Measurements from ENCODE around the gene TOR2A.

The TOR2A gene

GRCh38 chr9:127683723-127684122 lies 51.4 kb downstream of the TOR2A start:
- Histone ChIP-seq H3K27ac (ENCODE audit: low read length) (no peak overlapping the region), H3K79me2 (ENCODE audit: low read length) (no peaks in the 10 kb centered on the region), H3F3A (ENCODE audit: insufficient read depth, low read length) (no peaks in the 10 kb centered on the region), H3K9me2 (replicated peaks; ENCODE audit: insufficient read depth, low read length) (no peaks in the 10 kb centered on the region), H3K9ac (ENCODE audit: low read length) (no peak overlapping the region), H3K4me1 (ENCODE audit: low read length) (no peaks in the 10 kb centered on the region), H4K20me1 (ENCODE audit: insufficient read depth, low read length) (no peaks in the 10 kb centered on the region), H3K36me3 (replicated peaks; ENCODE audit: insufficient read depth, low read length) (no peaks in the 10 kb centered on the region), H3K4me3 (ENCODE audit: low read length) (no peak overlapping the region), H3K9me3 (replicated peaks; ENCODE audit: insufficient read depth, low read length) (no peaks in the 10 kb centered on the region), H3K27me3 (replicated peaks; ENCODE audit: insufficient read depth, low read length) (no peaks in the 10 kb centered on the region), H3K4me2 (ENCODE audit: low read depth, low read length) (no peak overlapping the region), H2AFZ (ENCODE audit: low read length) (no peak overlapping the region)
- TF ChIP-seq EZH2phosphoT487 (IDR thresholded peaks at IDR 0.05; ENCODE audit: low read length) (no peak), EZH2 (optimal IDR thresholded peaks at IDR 0.05; ENCODE audit: low read depth, low read length) (no peak)
- no peak for DNase-seq

- Histone ChIP-seq H3K4me2 (ENCODE audit: low read depth, low read length) (no peak overlapping the region), H4K20me1 (ENCODE audit: insufficient read depth, low read length) (no peaks in the 10 kb centered on the region), H3K27me3 (replicated peaks; ENCODE audit: insufficient read depth, low read length) (no peaks in the 10 kb centered on the region), H3K36me3 (replicated peaks; ENCODE audit: insufficient read depth, low read length) (no peaks in the 10 kb centered on the region), H3K79me2 (ENCODE audit: low read length) (no peaks in the 10 kb centered on the region), H3K4me1 (ENCODE audit: low read length) (no peaks in the 10 kb centered on the region), H3K4me3 (ENCODE audit: low read length) (no peak overlapping the region), H3K9me2 (replicated peaks; ENCODE audit: insufficient read depth, low read length) (no peaks in the 10 kb centered on the region), H3F3A (ENCODE audit: insufficient read depth, low read length) (no peaks in the 10 kb centered on the region), H3K9me3 (replicated peaks; ENCODE audit: insufficient read depth, low read length) (no peaks in the 10 kb centered on the region), H2AFZ (ENCODE audit: low read length) (no peak overlapping the region), H3K27ac (ENCODE audit: low read length) (no peak overlapping the region), H3K9ac (ENCODE audit: low read length) (no peak overlapping the region)
- DNase-seq, result no peak
- no peak for TF ChIP-seq EZH2 (optimal IDR thresholded peaks at IDR 0.05; ENCODE audit: low read depth, low read length)
- TF ChIP-seq CTCF (IDR thresholded peaks at IDR 0.05; ENCODE audit: low read length), result no peak
- TF ChIP-seq EZH2phosphoT487 (IDR thresholded peaks at IDR 0.05; ENCODE audit: low read length), result no peak
These were observed 52.5 kb downstream of the TOR2A start for GRCh38 chr9:127682351-127683136.

All from MM.1S (cell line).